CD14-positive monocyte (primary cell): Measurements from ENCODE around the gene EPB41L4A. TPM values are rescaled to one million over a fixed set of nuclear protein-coding genes. Genes with fewer than 3 reads are reported as not detected.

Experiments
- DNase-seq, 3 donors: peaks; one replicate each; pipeline ENCODE4 v3.0.0-alpha.2; 2011 to 2022
- H2AFZ ChIP-seq: 2 replicates; pipeline ENCODE4 v1.6.0; 2012; ENCODE audit warnings: mild to moderate bottlenecking, low read depth, low read length, inconsistent platforms; ENCODE audit not compliant: insufficient read depth, poor library complexity, severe bottlenecking
- H3K27ac ChIP-seq, 2 donors: 1 replicate in 1 of 2; 2 replicates in 1 of 2; pipeline ENCODE4 v1.5.1; 2012 to 2013; ENCODE audit warnings: low read length in 2 of 2, control low read depth in 1 of 2, inconsistent platforms in 1 of 2, low read depth in 1 of 2, mild to moderate bottlenecking in 1 of 2
- H3K27me3 ChIP-seq, 2 donors: one replicate each; pipeline versions ENCODE4 v1.6.0 to v1.6.1; 2011 to 2013; ENCODE audit warnings: low read length in 2 of 2; ENCODE audit not compliant: control insufficient read depth in 2 of 2, insufficient read depth in 2 of 2
- H3K36me3 ChIP-seq, 2 donors: replicated peaks in 1 of 2; 1 replicate in 1 of 2; 2 replicates in 1 of 2; pipeline versions ENCODE4 v1.5.1 to v1.6.1; 2012 to 2013; ENCODE audit warnings: low read length in 2 of 2, control low read depth in 1 of 2, inconsistent platforms in 1 of 2, mild to moderate bottlenecking in 1 of 2; ENCODE audit not compliant: insufficient read depth in 2 of 2, control insufficient read depth in 1 of 2
- H3K4me1 ChIP-seq, 2 donors: 1 replicate in 1 of 2; 2 replicates in 1 of 2; pipeline versions ENCODE4 v1.5.1 to v1.6.1; 2012 to 2013; ENCODE audit warnings: low read length in 2 of 2, control low read depth in 1 of 2, inconsistent platforms in 1 of 2, mild to moderate bottlenecking in 1 of 2, moderate library complexity in 1 of 2; ENCODE audit not compliant: insufficient read depth in 2 of 2, control insufficient read depth in 1 of 2
- H3K4me2 ChIP-seq: replicated peaks from 2 replicates; pipeline ENCODE3; 2012; ENCODE audit warnings: low read length, moderate library complexity, mild to moderate bottlenecking; ENCODE audit not compliant: poor library complexity, severe bottlenecking; ENCODE audit errors: extremely low read depth
- H3K4me3 ChIP-seq, 3 experiments: fragments of 200-600 bp in 1 of 3; sonication (generic) in 1 of 3; replicated peaks in 1 of 3; 1 replicate in 2 of 3; 2 replicates in 1 of 3; pipeline ENCODE4 v1.5.1; 2011 to 2013; ENCODE audit warnings: low read length in 3 of 3, mild to moderate bottlenecking in 3 of 3, control low read depth in 2 of 3, low read depth in 2 of 3, inconsistent platforms in 1 of 3, moderate library complexity in 1 of 3
- H3K79me2 ChIP-seq: 2 replicates; pipeline ENCODE4 v1.6.0; 2012; ENCODE audit warnings: mild to moderate bottlenecking, control low read depth, inconsistent platforms, low read length, moderate library complexity; ENCODE audit not compliant: insufficient read depth
- H3K9ac ChIP-seq: 2 replicates; pipeline ENCODE4 v1.6.0; 2017; ENCODE audit warnings: low read length, mild to moderate bottlenecking; ENCODE audit not compliant: insufficient read depth, poor library complexity, severe bottlenecking
- H3K9me3 ChIP-seq, 2 donors: replicated peaks in 1 of 2; 1 replicate in 1 of 2; 2 replicates in 1 of 2; pipeline versions ENCODE4 v1.5.1 to v1.6.1; 2012 to 2013; ENCODE audit warnings: low read length in 2 of 2, control low read depth in 1 of 2; ENCODE audit not compliant: control insufficient read depth in 1 of 2, insufficient read depth in 1 of 2
- H4K20me1 ChIP-seq: 2 replicates; pipeline ENCODE4 v1.6.0; 2012; ENCODE audit warnings: mild to moderate bottlenecking, low read length, control low read depth, moderate library complexity; ENCODE audit not compliant: insufficient read depth
- H3K27ac Mint-ChIP-seq, 7 donors: one replicate each; pipeline ENCODE4 v1.8.0; 2020; ENCODE audit warnings: mild to moderate bottlenecking in 7 of 7, mixed read lengths in 7 of 7, moderate library complexity in 6 of 7, inconsistent platforms in 2 of 7
- H3K27me3 Mint-ChIP-seq, 3 donors: one replicate each; pipeline ENCODE4 v1.8.0; 2021 to 2022; ENCODE audit warnings: low read depth in 3 of 3, mild to moderate bottlenecking in 3 of 3, mixed read lengths in 3 of 3, moderate library complexity in 3 of 3, inconsistent platforms in 1 of 3
- H3K36me3 Mint-ChIP-seq, 2 donors: one replicate each; pipeline ENCODE4 v1.8.0; 2020; ENCODE audit warnings: mixed read lengths in 2 of 2, inconsistent platforms in 1 of 2, mild to moderate bottlenecking in 1 of 2
- H3K4me1 Mint-ChIP-seq: one replicate; pipeline ENCODE4 v1.8.0; 2020; ENCODE audit warnings: mild to moderate bottlenecking, mixed read lengths
- H3K4me3 Mint-ChIP-seq, 2 donors: one replicate each; pipeline ENCODE4 v1.8.0; 2020; ENCODE audit warnings: mild to moderate bottlenecking in 2 of 2, mixed read lengths in 2 of 2, moderate library complexity in 1 of 2
- H3K9me3 Mint-ChIP-seq, 7 donors: one replicate each; pipeline ENCODE4 v1.8.0; 2020 to 2022; ENCODE audit warnings: mixed read lengths in 7 of 7, mild to moderate bottlenecking in 6 of 7, moderate library complexity in 6 of 7, inconsistent platforms in 2 of 7
- WGBS: methylation state at CpG from one replicate; pipeline ENCODE4 v1.1.5; 2013; ENCODE audit warnings: missing lambda C conversion rate; ENCODE audit not compliant: insufficient coverage; 5-methylcytosine and 5-hydroxymethylcytosine counted together
- intact Hi-C, 2 donors: fragments of 100-400 bp; cut with micrococcal nuclease; formaldehyde crosslinking; loops; one replicate each; pipeline versions ENCODE4 v1.15.0 to v1.15.1; 2023
- polyA plus RNA-seq, 3 donors: library from polyadenylated mRNA; depleted of rRNA in 1 of 3; unstranded in 2 of 3; stranded (reverse) in 1 of 3; fragments of 300-500 nt in 2 of 3; fragments of >200 nt in 1 of 3; fragmentation: Illumina TruSeq in 2 of 3; gene quantifications; 1 replicate in 2 of 3; 2 replicates in 1 of 3; pipeline ENCODE4 v1.2.3, GENCODE V29; 2012 to 2021
- TF ChIP-seq, protein P1 (sequence below): fragments of 200-600 bp; IDR thresholded peaks from one replicate; pipeline ENCODE4 v1.8.0; 2022; ENCODE audit warnings: antibody characterized with exemption, mild to moderate bottlenecking

Gene EPB41L4A
- polyA plus RNA-seq, 3 donors = 0.01 to 0.05 TPM; not detected in 1

DNA sequence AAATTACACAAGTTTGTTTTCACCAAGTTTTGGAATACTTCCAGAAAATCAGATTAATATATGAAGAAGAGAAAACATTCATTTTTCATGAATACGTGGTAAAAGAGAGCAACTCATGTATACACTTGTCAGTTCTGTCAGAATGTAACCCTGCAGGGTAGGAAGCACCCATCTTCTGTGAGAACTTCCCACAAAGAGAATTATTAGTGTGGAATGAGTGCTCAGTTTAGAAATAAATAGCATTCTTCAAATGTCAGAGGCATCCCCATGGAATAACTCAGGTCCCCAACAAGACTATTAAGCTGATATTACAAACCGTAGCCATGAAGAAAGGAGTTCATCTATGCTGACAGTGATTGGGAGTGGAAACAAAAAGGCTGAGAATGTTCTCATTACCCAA lies 45.2 kb downstream of the EPB41L4A start:
- Histone ChIP-seq H3K4me1 (no peaks in the 10 kb centered on the region), H4K20me1 (no peaks in the 10 kb centered on the region), H3K27ac (no peak overlapping the region), H3K4me2 (no peak overlapping the region), H3K4me3 (no peak overlapping the region), H3K79me2 (no peaks in the 10 kb centered on the region), H2AFZ (no peak overlapping the region), H3K36me3 (no peaks in the 10 kb centered on the region), H3K9me3 (no peaks in the 10 kb centered on the region), H3K27me3 (no peaks in the 10 kb centered on the region), H3K9ac (no peak overlapping the region)
- intact Hi-C loops = no loop called here
- no peak for DNase-seq
- TF ChIP-seq, protein P1, sequence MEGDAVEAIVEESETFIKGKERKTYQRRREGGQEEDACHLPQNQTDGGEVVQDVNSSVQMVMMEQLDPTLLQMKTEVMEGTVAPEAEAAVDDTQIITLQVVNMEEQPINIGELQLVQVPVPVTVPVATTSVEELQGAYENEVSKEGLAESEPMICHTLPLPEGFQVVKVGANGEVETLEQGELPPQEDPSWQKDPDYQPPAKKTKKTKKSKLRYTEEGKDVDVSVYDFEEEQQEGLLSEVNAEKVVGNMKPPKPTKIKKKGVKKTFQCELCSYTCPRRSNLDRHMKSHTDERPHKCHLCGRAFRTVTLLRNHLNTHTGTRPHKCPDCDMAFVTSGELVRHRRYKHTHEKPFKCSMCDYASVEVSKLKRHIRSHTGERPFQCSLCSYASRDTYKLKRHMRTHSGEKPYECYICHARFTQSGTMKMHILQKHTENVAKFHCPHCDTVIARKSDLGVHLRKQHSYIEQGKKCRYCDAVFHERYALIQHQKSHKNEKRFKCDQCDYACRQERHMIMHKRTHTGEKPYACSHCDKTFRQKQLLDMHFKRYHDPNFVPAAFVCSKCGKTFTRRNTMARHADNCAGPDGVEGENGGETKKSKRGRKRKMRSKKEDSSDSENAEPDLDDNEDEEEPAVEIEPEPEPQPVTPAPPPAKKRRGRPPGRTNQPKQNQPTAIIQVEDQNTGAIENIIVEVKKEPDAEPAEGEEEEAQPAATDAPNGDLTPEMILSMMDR = no peak
- Mint-ChIP-seq H3K4me1 (no peaks in the 10 kb centered on the region), H3K36me3 (no peaks in the 10 kb centered on the region), H3K27me3 (peaks cover 0 to 2% (median 0%) of the 10 kb centered on the region in 3 donors), H3K27ac (no peak overlapping the region), H3K9me3 (peaks cover 0 to 6% (median 1%) of the 10 kb centered on the region in 7 donors), H3K4me3 (no peak overlapping the region)
- WGBS = no CpG with 5 or more reads among the region's 2 CpGs

DNA sequence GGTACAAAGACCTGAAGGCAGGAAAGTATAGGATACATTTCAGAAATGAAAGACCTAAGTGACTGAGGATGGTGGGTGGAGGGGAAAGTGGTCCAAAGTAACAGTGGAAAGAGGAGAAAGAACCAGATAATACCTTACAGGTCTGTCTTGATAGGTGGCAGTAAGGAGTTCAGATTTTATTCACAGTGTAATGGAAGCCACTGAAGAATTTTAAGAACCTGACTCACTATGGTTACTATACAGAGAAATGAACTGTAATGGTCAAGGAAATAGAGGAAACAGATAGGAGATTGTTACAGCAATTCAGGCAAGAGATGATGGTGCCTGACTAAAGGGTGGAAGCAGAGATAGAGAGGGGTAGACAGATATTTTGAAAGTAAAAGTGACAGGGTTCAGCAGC lies 46.5 kb downstream of the EPB41L4A start:
- H3K27ac ChIP-seq = no peak overlapping the region
- peaks cover 0 to 2% (median 0%) of the 10 kb centered on the region in 3 donors for H3K27me3 Mint-ChIP-seq
- H2AFZ ChIP-seq = no peak overlapping the region
- H3K4me2 ChIP-seq = no peak overlapping the region
- intact Hi-C loops = no loop called here
- no peaks in the 10 kb centered on the region for H3K9me3 ChIP-seq
- H3K4me3 ChIP-seq = no peak overlapping the region
- DNase-seq = no peak
- no peaks in the 10 kb centered on the region for H3K4me1 Mint-ChIP-seq
- H3K36me3 ChIP-seq = no peaks in the 10 kb centered on the region
- H3K27ac Mint-ChIP-seq = no peak overlapping the region
- peaks cover 0 to 6% (median 1%) of the 10 kb centered on the region in 7 donors for H3K9me3 Mint-ChIP-seq
- H3K9ac ChIP-seq = no peak overlapping the region
- H3K79me2 ChIP-seq = no peaks in the 10 kb centered on the region
- TF ChIP-seq, protein P1 = no peak
- H3K36me3 Mint-ChIP-seq = no peaks in the 10 kb centered on the region
- H4K20me1 ChIP-seq = no peaks in the 10 kb centered on the region
- no peak overlapping the region for H3K4me3 Mint-ChIP-seq
- no peaks in the 10 kb centered on the region for H3K4me1 ChIP-seq
- no peaks in the 10 kb centered on the region for H3K27me3 ChIP-seq
